ENCODE data around the gene RGS3.

RGS3 gene

GRCh38 chr9:113474360-113475028 is 11.0 kb downstream of the RGS3 start:
- Mint-ChIP-seq H3K27ac (no peak overlapping the region), H3K4me3 (no peak overlapping the region), H3K27me3 (ENCODE audit: low read depth) (peaks cover 15% of the 10 kb centered on the region), H3K4me1 (ENCODE audit: low read depth) (peaks cover 8% of the 10 kb centered on the region), H3K36me3 (ENCODE audit: low read depth) (no peaks in the 10 kb centered on the region), H3K9me3 (no peaks in the 10 kb centered on the region)
- no peak for DNase-seq (ENCODE audit: low spot score)

- H3K9me3 Mint-ChIP-seq: no peaks in the 10 kb centered on the region
- H3K27ac Mint-ChIP-seq: no peak overlapping the region
- DNase-seq (ENCODE audit: low spot score): no peak
- H3K27me3 Mint-ChIP-seq (ENCODE audit: low read depth): peaks cover 15% of the 10 kb centered on the region
- no peak overlapping the region for H3K4me3 Mint-ChIP-seq
- H3K36me3 Mint-ChIP-seq (ENCODE audit: low read depth): no peaks in the 10 kb centered on the region
- H3K4me1 Mint-ChIP-seq (ENCODE audit: low read depth): peaks cover 12% of the 10 kb centered on the region
Observed at GRCh38 chr9:113475031-113475430, 11.5 kb downstream of the RGS3 start.

GRCh38 chr9:113475992-113476391 is 12.5 kb downstream of the RGS3 start:
- Mint-ChIP-seq H3K36me3 (ENCODE audit: low read depth) (no peaks in the 10 kb centered on the region), H3K4me3 (no peak overlapping the region), H3K9me3 (no peaks in the 10 kb centered on the region), H3K4me1 (ENCODE audit: low read depth) (peaks cover 13% of the 10 kb centered on the region), H3K27me3 (ENCODE audit: low read depth) (peaks cover 15% of the 10 kb centered on the region), H3K27ac (no peak overlapping the region)
- DNase-seq (ENCODE audit: low spot score): no peak

- Mint-ChIP-seq H3K9me3 (no peaks in the 10 kb centered on the region), H3K4me1 (ENCODE audit: low read depth) (peaks cover 13% of the 10 kb centered on the region), H3K36me3 (ENCODE audit: low read depth) (no peaks in the 10 kb centered on the region), H3K27ac (no peak overlapping the region), H3K4me3 (no peak overlapping the region), H3K27me3 (ENCODE audit: low read depth) (peaks cover 15% of the 10 kb centered on the region)
- DNase-seq (ENCODE audit: low spot score): no peak
Observed at GRCh38 chr9:113476511-113476916, 13.0 kb downstream of the RGS3 start.

- Mint-ChIP-seq H3K4me3 (no peak overlapping the region), H3K27ac (no peak overlapping the region)
- no peak for DNase-seq (ENCODE audit: low spot score)
Observed at GRCh38 chr9:113477058-113477457, 13.5 kb downstream of the RGS3 start.

GRCh38 chr9:113477661-113478060 is 14.1 kb downstream of the RGS3 start:
- Mint-ChIP-seq H3K4me1 (ENCODE audit: low read depth) (peaks cover 13% of the 10 kb centered on the region), H3K27ac (no peak overlapping the region)

More at GRCh38 chr9:113477058-113477457, 13.5 kb downstream of the RGS3 start:
- H3K36me3 Mint-ChIP-seq (ENCODE audit: low read depth): no peaks in the 10 kb centered on the region
- H3K27me3 Mint-ChIP-seq (ENCODE audit: low read depth): peaks cover 15% of the 10 kb centered on the region
- peaks cover 13% of the 10 kb centered on the region for H3K4me1 Mint-ChIP-seq (ENCODE audit: low read depth)
- H3K9me3 Mint-ChIP-seq: no peaks in the 10 kb centered on the region

GRCh38 chr9:113479174-113479621 is 15.7 kb downstream of the RGS3 start:
- Mint-ChIP-seq H3K27me3 (ENCODE audit: low read depth) (peaks cover 11% of the 10 kb centered on the region), H3K4me1 (ENCODE audit: low read depth) (peaks cover 13% of the 10 kb centered on the region), H3K4me3 (no peak overlapping the region), H3K9me3 (no peaks in the 10 kb centered on the region), H3K36me3 (ENCODE audit: low read depth) (no peaks in the 10 kb centered on the region), H3K27ac (no peak overlapping the region)
- DNase-seq (ENCODE audit: low spot score): no peak

More at GRCh38 chr9:113477661-113478060, 14.1 kb downstream of the RGS3 start:
- DNase-seq (ENCODE audit: low spot score): no peak
- Mint-ChIP-seq H3K36me3 (ENCODE audit: low read depth) (no peaks in the 10 kb centered on the region), H3K9me3 (no peaks in the 10 kb centered on the region), H3K4me3 (no peak overlapping the region), H3K27me3 (ENCODE audit: low read depth) (peaks cover 11% of the 10 kb centered on the region)

GRCh38 chr9:113480612-113481011 is 17.1 kb downstream of the RGS3 start:
- Mint-ChIP-seq H3K27ac (no peak overlapping the region), H3K4me3 (no peak overlapping the region), H3K4me1 (ENCODE audit: low read depth) (peaks cover 13% of the 10 kb centered on the region), H3K27me3 (ENCODE audit: low read depth) (peaks cover 11% of the 10 kb centered on the region), H3K9me3 (no peaks in the 10 kb centered on the region), H3K36me3 (ENCODE audit: low read depth) (no peaks in the 10 kb centered on the region)
- DNase-seq (ENCODE audit: low spot score): no peak

- no peak for DNase-seq (ENCODE audit: low spot score)
- H3K4me3 Mint-ChIP-seq: no peak overlapping the region
- H3K9me3 Mint-ChIP-seq: no peaks in the 10 kb centered on the region
- H3K27ac Mint-ChIP-seq: no peak overlapping the region
- H3K36me3 Mint-ChIP-seq (ENCODE audit: low read depth): no peaks in the 10 kb centered on the region
- H3K27me3 Mint-ChIP-seq (ENCODE audit: low read depth): peaks cover 11% of the 10 kb centered on the region
- peaks cover 13% of the 10 kb centered on the region for H3K4me1 Mint-ChIP-seq (ENCODE audit: low read depth)
Observed at GRCh38 chr9:113481176-113481787, 17.8 kb downstream of the RGS3 start.

- H3K36me3 Mint-ChIP-seq (ENCODE audit: low read depth): no peaks in the 10 kb centered on the region
Observed at GRCh38 chr9:113482341-113482740, 18.8 kb downstream of the RGS3 start.

GRCh38 chr9:113482991-113483675 is 19.6 kb downstream of the RGS3 start:
- H3K4me3 Mint-ChIP-seq: no peak overlapping the region
- H3K4me1 Mint-ChIP-seq (ENCODE audit: low read depth): peaks cover 13% of the 10 kb centered on the region
- no peaks in the 10 kb centered on the region for H3K36me3 Mint-ChIP-seq (ENCODE audit: low read depth)
- peaks cover 10% of the 10 kb centered on the region for H3K27me3 Mint-ChIP-seq (ENCODE audit: low read depth)
- no peak overlapping the region for H3K27ac Mint-ChIP-seq
- H3K9me3 Mint-ChIP-seq: no peaks in the 10 kb centered on the region
- DNase-seq (ENCODE audit: low spot score): no peak

More at GRCh38 chr9:113482341-113482740, 18.8 kb downstream of the RGS3 start:
- no peaks in the 10 kb centered on the region for H3K9me3 Mint-ChIP-seq
- DNase-seq (ENCODE audit: low spot score): no peak
- no peak overlapping the region for H3K27ac Mint-ChIP-seq
- peaks cover 13% of the 10 kb centered on the region for H3K4me1 Mint-ChIP-seq (ENCODE audit: low read depth)
- peaks cover 9% of the 10 kb centered on the region for H3K27me3 Mint-ChIP-seq (ENCODE audit: low read depth)
- H3K4me3 Mint-ChIP-seq: no peak overlapping the region

GRCh38 chr9:113483676-113484257 is 20.2 kb downstream of the RGS3 start:
- no peak overlapping the region for H3K27ac Mint-ChIP-seq
- peaks cover 8% of the 10 kb centered on the region for H3K27me3 Mint-ChIP-seq (ENCODE audit: low read depth)
- no peaks in the 10 kb centered on the region for H3K36me3 Mint-ChIP-seq (ENCODE audit: low read depth)
- H3K4me1 Mint-ChIP-seq (ENCODE audit: low read depth): peaks cover 12% of the 10 kb centered on the region
- no peak for DNase-seq (ENCODE audit: low spot score)
- H3K4me3 Mint-ChIP-seq: no peak overlapping the region
- no peaks in the 10 kb centered on the region for H3K9me3 Mint-ChIP-seq

GRCh38 chr9:113484258-113484730 is 20.8 kb downstream of the RGS3 start:
- Mint-ChIP-seq H3K27ac (no peak overlapping the region), H3K4me1 (ENCODE audit: low read depth) (peaks cover 7% of the 10 kb centered on the region)
- DNase-seq (ENCODE audit: low spot score): no peak

GRCh38 chr9:113485761-113486115 is 22.2 kb downstream of the RGS3 start:
- no peak overlapping the region for H3K27ac Mint-ChIP-seq
- H3K36me3 Mint-ChIP-seq (ENCODE audit: low read depth): no peaks in the 10 kb centered on the region
- no peak overlapping the region for H3K4me3 Mint-ChIP-seq
- peaks cover 5% of the 10 kb centered on the region for H3K27me3 Mint-ChIP-seq (ENCODE audit: low read depth)
- peaks cover 1% of the 10 kb centered on the region for H3K4me1 Mint-ChIP-seq (ENCODE audit: low read depth)
- H3K9me3 Mint-ChIP-seq: no peaks in the 10 kb centered on the region
- no peak for DNase-seq (ENCODE audit: low spot score)

More at GRCh38 chr9:113484258-113484730, 20.8 kb downstream of the RGS3 start:
- Mint-ChIP-seq H3K9me3 (no peaks in the 10 kb centered on the region), H3K27me3 (ENCODE audit: low read depth) (peaks cover 5% of the 10 kb centered on the region), H3K4me3 (no peak overlapping the region), H3K36me3 (ENCODE audit: low read depth) (no peaks in the 10 kb centered on the region)

All from T-helper 2 cell treated with Interferon-gamma antibody and Interleukin-4, amounts not matched to agents 5 μg/mL and 100 μg/mL, for 36 hours (primary cell).